ENCODE results near the gene OOEP.

Gene OOEP

GRCh38 chr6:73364121-73364520 is 5.6 kb downstream of the OOEP start:
- no peak for FAIRE-seq

DNA sequence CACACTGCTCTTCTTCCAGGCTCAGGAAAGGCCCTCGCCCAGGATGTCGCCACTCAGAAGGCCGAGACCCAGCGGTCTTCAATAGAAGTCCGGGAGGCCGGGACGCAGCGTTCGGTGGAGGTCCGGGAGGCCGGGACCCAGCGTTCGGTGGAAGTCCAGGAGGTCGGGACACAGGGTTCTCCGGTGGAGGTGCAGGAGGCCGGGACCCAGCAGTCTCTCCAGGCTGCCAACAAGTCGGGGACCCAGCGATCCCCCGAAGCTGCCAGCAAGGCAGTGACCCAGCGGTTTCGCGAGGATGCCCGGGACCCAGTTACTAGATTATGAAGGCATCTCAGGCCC is 6.2 kb downstream of the OOEP start:
- no peak for FAIRE-seq

DNA sequence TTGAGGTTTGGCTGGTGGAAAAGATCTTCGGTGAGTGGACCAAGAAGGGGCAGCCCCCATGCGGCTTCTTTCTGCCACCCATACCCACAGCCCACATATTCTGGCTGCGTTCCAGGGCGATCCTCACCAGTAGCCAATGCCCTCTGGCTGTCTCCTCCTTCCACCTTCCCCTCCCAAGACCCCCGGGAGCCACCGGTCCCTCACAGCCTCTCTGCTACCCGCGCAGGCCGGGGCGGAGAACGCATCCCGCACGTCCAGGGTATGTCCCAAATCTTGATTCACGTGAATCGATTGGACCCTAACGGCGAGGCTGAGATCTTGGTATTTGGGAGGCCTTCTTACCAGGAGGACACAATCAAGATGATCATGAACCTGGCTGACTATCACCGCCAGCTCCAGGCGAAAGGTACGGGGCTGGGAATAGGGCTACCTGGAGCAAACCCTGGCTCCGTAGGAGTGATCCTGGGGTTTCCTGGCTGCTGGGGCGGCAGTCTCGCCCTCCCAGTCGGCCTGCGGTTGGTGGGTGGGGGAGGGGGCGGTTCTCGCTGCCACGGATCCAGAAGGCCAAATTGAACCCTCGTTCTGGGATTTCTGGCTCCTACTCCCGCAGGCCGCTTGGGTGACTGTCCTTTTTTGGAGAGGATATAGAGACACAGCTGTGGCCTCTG is 6.7 kb downstream of the OOEP start:
- no peak for FAIRE-seq

GRCh38 chr6:73362358-73362757 is 7.3 kb downstream of the OOEP start, which contains the start of gene KHDC3L:
KHDC3L (plus strand) TSS chr6:73362658; CDS start chr6:73362730, 72 bp downstream.
- no peak for FAIRE-seq

DNA sequence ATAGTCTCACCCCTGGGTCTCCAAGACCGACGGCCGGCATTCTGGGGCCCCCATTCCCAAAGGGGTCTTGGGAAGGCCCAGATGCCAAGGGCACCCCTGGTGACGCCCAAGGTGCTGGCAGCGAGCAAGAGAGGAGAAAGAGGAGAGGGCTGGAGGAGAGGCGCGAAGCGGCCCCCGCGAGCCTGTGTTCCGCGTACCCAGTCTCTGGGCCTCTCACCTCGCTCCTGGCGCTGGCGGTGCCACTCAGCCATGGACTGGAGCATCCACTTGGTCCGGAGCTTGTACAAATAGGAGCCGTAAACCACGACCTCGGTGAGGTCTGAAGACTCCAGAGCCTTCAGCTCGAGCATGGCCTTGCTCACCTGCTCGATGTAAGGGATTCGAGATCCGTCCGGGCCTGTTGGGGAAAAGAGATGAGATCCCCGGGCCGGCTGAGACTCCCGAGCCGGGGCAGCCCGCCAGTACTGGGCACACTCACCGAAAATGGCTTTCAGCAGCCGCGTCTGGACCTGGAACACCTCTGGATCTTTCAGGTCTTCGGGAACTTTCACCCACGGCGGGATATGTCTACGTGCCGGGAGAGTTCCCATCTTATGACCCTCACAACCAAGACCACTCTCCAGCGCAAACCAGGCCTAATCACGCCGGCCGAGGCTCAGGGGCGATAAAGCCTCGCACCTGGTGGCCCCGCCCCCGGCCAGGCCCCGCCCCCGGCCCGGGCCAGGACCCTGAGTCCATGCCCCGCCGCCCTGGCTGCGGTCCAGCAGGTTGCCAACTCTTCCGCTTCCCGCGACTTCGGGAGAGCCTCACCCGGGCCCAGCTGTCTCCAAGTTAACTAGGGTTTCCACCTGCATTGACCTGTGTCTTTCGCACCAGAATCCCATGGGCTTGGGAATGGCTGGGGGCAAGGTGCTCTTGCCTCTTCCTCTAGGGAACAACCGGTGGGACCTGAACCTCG is 15.8 kb downstream of the OOEP start, which contains the start of gene DPPA5:
Gene DPPA5, minus strand, starts transcription at position 641 of the 958 bp plus-strand sequence. Its CDS starts 51 bp downstream, at position 590.
- FAIRE-seq = no peak

- FAIRE-seq = no peak
Observed at GRCh38 chr6:73349311-73349710, 20.4 kb downstream of the OOEP start.

- no peak for FAIRE-seq
Observed at GRCh38 chr6:73348550-73349204, 21.0 kb downstream of the OOEP start.

DNA sequence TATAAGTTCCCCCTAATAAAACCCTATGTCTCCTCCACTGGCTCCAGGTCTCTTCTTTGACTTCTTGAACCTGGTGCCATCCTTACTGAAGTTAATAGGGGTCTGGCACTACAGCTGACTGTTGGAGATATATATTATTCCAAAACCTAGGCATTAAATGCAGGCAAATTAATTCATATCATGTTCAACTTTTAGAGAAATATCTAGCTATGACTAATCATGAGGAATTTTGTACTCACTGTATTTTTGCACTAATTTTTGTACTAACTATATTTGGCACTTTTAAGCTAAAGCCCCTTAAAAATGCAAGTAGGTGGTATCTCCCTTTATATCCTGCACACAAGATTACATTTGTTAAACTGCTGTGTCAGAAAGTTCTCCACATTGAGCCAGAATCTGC is 26.5 kb downstream of the OOEP start:
- no peak for FAIRE-seq

- FAIRE-seq = no peak
Observed at GRCh38 chr6:73342174-73342573, 27.5 kb downstream of the OOEP start.

- FAIRE-seq = no peak
Observed at GRCh38 chr6:73341335-73341734, 28.4 kb downstream of the OOEP start.

- FAIRE-seq = no peak
Observed at GRCh38 chr6:73340048-73340447, 29.6 kb downstream of the OOEP start.

DNA sequence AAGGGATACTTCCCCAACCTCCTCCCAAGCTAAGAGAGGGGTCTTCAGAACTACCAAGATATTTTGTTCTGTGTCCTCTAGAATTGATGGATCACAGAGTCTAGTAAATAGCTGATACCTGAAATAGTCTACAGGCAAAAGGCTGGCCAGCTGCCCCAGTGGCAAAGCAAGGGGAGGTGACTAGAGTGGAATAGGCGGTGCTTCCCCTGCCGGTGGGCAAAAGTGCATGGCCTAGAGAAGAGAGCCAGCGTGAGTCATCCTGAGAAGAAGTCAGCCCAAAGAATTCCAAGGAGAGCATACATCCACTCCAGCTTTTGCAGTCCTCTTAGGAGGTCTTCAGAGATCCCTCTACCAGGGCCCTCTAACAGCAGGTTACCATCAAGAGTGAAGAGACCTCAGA is 30.4 kb downstream of the OOEP start:
- FAIRE-seq = no peak

DNA sequence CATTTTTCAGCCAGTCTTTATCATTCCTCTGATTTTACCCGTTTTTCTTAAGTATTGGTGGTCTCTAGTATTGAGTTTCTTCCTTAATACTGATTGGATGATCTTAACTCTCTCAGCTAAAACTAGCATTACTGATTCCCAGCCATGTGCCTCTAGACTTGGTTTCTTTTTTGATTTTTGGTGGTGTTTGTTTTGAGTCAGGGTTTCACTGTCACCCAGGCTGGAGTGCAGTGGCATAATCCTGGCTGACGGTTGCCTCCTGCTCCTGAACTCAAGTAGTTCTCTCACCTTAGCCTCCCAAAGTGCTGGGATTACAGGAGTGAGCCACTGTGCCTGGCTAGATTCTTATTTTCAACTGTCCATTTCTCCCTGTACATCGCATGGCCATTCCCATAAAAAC is 40.5 kb downstream of the OOEP start:
- no peak for FAIRE-seq

GRCh38 chr6:73328790-73329189 is 40.9 kb downstream of the OOEP start:
- no peak for FAIRE-seq

DNA sequence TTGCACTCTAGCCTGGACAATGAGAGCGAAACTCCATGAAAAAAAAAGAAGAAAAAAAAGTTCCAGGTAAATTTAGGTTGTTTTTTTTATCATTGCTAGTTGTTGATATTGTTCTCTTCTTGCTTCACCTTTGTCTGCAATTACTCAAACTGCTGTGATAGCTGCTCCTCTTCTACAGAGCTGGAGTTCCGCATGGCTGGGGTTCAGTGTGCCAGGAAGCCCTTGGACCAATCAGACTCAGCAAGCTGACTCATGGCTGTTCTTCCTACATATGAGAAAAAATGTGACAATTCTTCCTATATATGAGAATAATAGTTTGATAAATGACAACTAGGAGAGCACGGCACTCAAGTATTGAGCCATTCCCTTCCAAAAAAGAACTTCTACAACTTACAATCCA is 44.0 kb downstream of the OOEP start:
- no peak for FAIRE-seq

DNA sequence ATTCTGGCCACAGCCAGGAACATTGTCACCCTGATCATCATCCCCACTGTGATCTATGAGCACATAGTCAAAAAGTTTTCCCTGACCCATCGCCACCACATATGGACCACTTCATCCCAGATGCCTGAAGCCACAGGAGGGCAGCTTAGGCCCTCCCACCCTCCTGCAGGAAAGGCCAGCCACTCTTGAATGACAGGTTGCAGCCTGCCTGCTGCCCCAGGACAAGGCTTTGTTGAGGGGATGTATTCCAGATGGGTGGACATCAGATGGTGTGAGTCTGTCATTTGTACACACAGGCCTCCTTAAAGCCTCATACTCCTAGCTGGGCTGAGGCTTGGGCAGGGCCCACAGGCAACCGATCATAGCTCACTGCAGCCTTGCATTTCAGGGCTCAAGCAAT is 46.4 kb downstream of the OOEP start:
- FAIRE-seq = no peak

Measured in G401.6 (cell line).